Calu3 (cell line): ENCODE data around the gene NPNT. TPM values are rescaled to one million over a fixed set of nuclear protein-coding genes. Genes with fewer than 3 reads are reported as not detected.

Experiments used
- BruUV-seq: library from RNA; stranded (reverse); fragments of 400-500 nt; replicated peaks from 2 replicates; lab custom pipeline; 2021; lab: Mats Ljungman, UMichigan
- CTCF ChIA-PET: fragments of 300-600 bp; sonication (Branson Sonifier 250); formaldehyde crosslinking; loops from one replicate; lab custom pipeline; 2022; ENCODE audit warnings: antibody characterized with exemption; lab: Charles Lee
- DNase-seq: peaks from one replicate; pipeline ENCODE4 v3.0.0; 2022
- H3K27ac Mint-ChIP-seq: one replicate; pipeline ENCODE4 v1.8.0; 2022; ENCODE audit warnings: mixed read lengths; ENCODE audit not compliant: unreplicated experiment
- H3K27me3 Mint-ChIP-seq: one replicate; pipeline ENCODE4 v1.8.0; 2022; ENCODE audit warnings: mixed read lengths; ENCODE audit not compliant: unreplicated experiment
- H3K36me3 Mint-ChIP-seq: one replicate; pipeline ENCODE4 v1.8.0; 2022; ENCODE audit warnings: mild to moderate bottlenecking, moderate library complexity, mixed read lengths; ENCODE audit not compliant: insufficient read depth, unreplicated experiment
- H3K4me1 Mint-ChIP-seq: one replicate; pipeline ENCODE4 v1.8.0; 2022; ENCODE audit warnings: mild to moderate bottlenecking, low read depth, mixed read lengths; ENCODE audit not compliant: unreplicated experiment
- H3K4me3 Mint-ChIP-seq: one replicate; pipeline ENCODE4 v1.8.0; 2022; ENCODE audit warnings: mild to moderate bottlenecking, low read depth, moderate library complexity, mixed read lengths; ENCODE audit not compliant: unreplicated experiment
- H3K9me3 Mint-ChIP-seq: one replicate; pipeline ENCODE4 v1.8.0; 2022; ENCODE audit warnings: low read depth, mixed read lengths; ENCODE audit not compliant: unreplicated experiment
- CTCF ChIP-seq: fragments of 200-600 bp; IDR thresholded peaks from one replicate; pipeline ENCODE4 v1.8.0; 2022; ENCODE audit warnings: antibody characterized with exemption; ENCODE audit not compliant: unreplicated experiment
- intact Hi-C: fragments of 100-400 bp; cut with micrococcal nuclease; formaldehyde crosslinking; loops from one replicate; pipeline ENCODE4 v1.10.0; 2022; ENCODE audit not compliant: unreplicated experiment
- total RNA-seq: library from RNA; stranded (reverse); gene quantifications from 2 replicates; pipeline ENCODE4 v1.2.3, GENCODE V29; 2022

Gene NPNT
- total RNA-seq, 1 experiment from 2014 or later: 88.5 TPM

- DNase-seq: no peak
- no peaks in the 10 kb centered on the region for H3K36me3 Mint-ChIP-seq
- BruUV-seq: no TSS peak
- intact Hi-C loops: no loop called here
- H3K9me3 Mint-ChIP-seq: peaks cover 2% of the 10 kb centered on the region
- no peak overlapping the region for H3K4me3 Mint-ChIP-seq
- H3K27ac Mint-ChIP-seq: no peak overlapping the region
- no peaks in the 10 kb centered on the region for H3K27me3 Mint-ChIP-seq
- H3K4me1 Mint-ChIP-seq: no peaks in the 10 kb centered on the region
- CTCF ChIA-PET: no interaction called here
- TF ChIP-seq CTCF: no peak
These were observed 83.5 kb downstream of the NPNT start for GRCh38 chr4:105978684-105979296.

GRCh38 chr4:105979506-105979905 is 84.2 kb downstream of the NPNT start:
- no peak for TF ChIP-seq CTCF
- BruUV-seq: no TSS peak
- Mint-ChIP-seq H3K4me1 (no peaks in the 10 kb centered on the region), H3K27me3 (no peaks in the 10 kb centered on the region), H3K27ac (no peak overlapping the region), H3K36me3 (no peaks in the 10 kb centered on the region), H3K9me3 (peaks cover 2% of the 10 kb centered on the region), H3K4me3 (no peak overlapping the region)
- no peak for DNase-seq
- intact Hi-C loops: no loop called here
- CTCF ChIA-PET: no interaction called here

- TF ChIP-seq CTCF: no peak
- DNase-seq: no peak
- intact Hi-C loops: loop anchor here (5.0 kb wide), 1 partner anchor 356 kb away; no protein-coding TSS in a partner anchor
- H3K36me3 Mint-ChIP-seq: peaks cover 13% of the 10 kb centered on the region
- H3K27me3 Mint-ChIP-seq: no peaks in the 10 kb centered on the region
- CTCF ChIA-PET: no interaction called here
- H3K4me3 Mint-ChIP-seq: no peak overlapping the region
- H3K27ac Mint-ChIP-seq: no peak overlapping the region
- no TSS peak for BruUV-seq
- H3K4me1 Mint-ChIP-seq: peaks cover 16% of the 10 kb centered on the region
- H3K9me3 Mint-ChIP-seq: no peaks in the 10 kb centered on the region
These were observed 93.4 kb downstream of the NPNT start for GRCh38 chr4:105988671-105989070.

GRCh38 chr4:105989485-105990242 is 94.4 kb downstream of the NPNT start:
- no TSS peak for BruUV-seq
- no peak for TF ChIP-seq CTCF
- intact Hi-C loops: loop anchor here (5.0 kb wide), 1 partner anchor 357 kb away; no protein-coding TSS in a partner anchor
- Mint-ChIP-seq H3K4me1 (peaks cover 16% of the 10 kb centered on the region), H3K27me3 (no peaks in the 10 kb centered on the region), H3K36me3 (peaks cover 13% of the 10 kb centered on the region), H3K4me3 (no peak overlapping the region), H3K27ac (no peak overlapping the region), H3K9me3 (no peaks in the 10 kb centered on the region)
- DNase-seq: no peak
- CTCF ChIA-PET: no interaction called here
